ENCODE data around the gene ENTPD8.

ENTPD8 gene

DNA sequence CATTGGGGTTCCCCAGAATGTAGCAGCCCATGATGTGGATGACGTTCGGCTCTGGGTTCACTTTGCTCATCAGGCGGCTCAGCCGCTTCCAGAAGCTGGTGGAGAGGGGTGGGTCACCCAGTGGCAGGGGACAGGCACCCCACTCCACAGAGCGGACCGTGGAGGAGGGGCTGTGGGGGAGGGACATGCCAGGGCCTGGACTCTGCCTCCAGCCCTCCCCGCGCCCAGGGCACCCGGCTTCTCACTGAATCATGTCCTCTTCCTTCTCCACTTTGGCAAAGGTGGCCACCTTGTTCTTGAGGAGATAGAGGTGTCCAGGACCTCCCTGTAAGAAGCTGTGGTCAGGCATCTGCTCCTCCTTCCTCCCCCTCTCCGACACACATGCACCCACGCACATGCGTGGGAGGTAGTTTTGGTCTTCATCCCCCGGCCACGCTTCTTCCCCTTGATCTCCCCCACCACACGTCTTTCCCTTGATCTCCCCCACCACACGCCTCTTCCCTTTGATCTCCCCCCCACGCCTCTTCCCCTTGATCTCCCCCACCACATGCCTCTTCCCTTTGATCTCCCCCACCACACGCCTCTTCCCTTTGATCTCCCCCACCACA lies 8.9 kb upstream of the ENTPD8 start:
- TF ChIP-seq, protein P1, sequence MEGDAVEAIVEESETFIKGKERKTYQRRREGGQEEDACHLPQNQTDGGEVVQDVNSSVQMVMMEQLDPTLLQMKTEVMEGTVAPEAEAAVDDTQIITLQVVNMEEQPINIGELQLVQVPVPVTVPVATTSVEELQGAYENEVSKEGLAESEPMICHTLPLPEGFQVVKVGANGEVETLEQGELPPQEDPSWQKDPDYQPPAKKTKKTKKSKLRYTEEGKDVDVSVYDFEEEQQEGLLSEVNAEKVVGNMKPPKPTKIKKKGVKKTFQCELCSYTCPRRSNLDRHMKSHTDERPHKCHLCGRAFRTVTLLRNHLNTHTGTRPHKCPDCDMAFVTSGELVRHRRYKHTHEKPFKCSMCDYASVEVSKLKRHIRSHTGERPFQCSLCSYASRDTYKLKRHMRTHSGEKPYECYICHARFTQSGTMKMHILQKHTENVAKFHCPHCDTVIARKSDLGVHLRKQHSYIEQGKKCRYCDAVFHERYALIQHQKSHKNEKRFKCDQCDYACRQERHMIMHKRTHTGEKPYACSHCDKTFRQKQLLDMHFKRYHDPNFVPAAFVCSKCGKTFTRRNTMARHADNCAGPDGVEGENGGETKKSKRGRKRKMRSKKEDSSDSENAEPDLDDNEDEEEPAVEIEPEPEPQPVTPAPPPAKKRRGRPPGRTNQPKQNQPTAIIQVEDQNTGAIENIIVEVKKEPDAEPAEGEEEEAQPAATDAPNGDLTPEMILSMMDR (conservative IDR thresholded peaks at IDR 0.05; ENCODE audit: low read depth, low read length), result no peak
- no peak for DNase-seq (ENCODE audit: low read depth)
- no peak overlapping the region for H3K4me3 ChIP-seq (ENCODE audit: low read length)

GRCh38 chr9:137449081-137449844 lies 8.1 kb upstream of the ENTPD8 start:
- no peak overlapping the region for H3K4me3 ChIP-seq (ENCODE audit: low read length)
- no peak for DNase-seq (ENCODE audit: low read depth)
- TF ChIP-seq, protein P1 (conservative IDR thresholded peaks at IDR 0.05; ENCODE audit: low read depth, low read length), result no peak

DNA sequence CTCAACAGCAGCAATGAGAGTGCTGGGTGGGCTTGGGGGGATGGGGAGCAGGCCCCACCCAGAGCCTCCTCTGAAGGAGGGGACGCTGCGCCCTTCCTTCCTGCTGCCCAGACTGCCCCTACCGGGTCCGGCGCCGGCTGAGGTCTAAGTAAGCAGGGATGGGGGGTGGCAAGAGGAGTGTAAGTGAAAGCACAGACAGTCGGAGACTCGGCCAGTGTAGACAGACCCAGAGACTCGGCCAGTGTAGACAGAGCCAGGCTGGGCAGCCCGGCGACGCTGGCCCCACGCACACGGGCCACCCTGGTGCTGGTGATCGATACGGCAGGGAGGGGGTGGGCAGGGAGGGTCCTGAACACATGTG lies 7.4 kb upstream of the ENTPD8 start:
- TF ChIP-seq, protein P1 (conservative IDR thresholded peaks at IDR 0.05; ENCODE audit: low read depth, low read length), result no peak
- H3K4me3 ChIP-seq (ENCODE audit: low read length), result no peak overlapping the region
- no peak for DNase-seq (ENCODE audit: low read depth)

- no peak overlapping the region for H3K4me3 ChIP-seq (ENCODE audit: low read length)
- no peak for DNase-seq (ENCODE audit: low read depth)
- TF ChIP-seq, protein P1 (conservative IDR thresholded peaks at IDR 0.05; ENCODE audit: low read depth, low read length), result no peak
Measured at GRCh38 chr9:137447722-137448601, 6.8 kb upstream of the ENTPD8 start.

DNA sequence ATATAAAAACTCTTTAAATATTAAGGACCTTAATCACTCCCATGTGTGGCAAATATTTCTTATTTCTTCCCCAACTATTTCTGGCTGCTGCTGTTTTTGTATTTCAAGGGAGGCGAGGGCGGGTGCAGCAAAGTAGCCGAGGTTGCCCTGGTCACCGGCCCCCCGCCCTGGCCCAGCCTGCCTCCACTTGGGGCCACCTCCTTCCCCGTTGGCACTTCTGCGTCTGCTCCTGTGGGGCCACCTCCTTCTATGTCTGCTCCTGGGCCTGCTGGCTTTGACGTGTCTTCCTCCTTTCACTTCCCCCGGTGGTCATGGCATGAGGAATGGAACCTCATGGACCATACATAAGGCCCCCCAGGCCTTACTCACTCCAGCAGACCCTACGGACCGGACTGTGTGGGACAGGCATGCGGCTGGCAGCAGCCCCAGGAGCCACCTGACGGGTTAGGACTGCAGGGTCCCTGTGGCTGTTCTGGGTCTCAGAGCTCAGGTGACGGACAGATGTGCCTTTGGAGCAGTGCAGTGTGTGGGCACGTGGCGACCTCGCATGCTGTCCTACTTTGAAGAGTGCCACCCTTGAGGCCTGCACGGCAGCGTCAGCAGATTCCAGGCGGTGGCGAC lies 5.8 kb upstream of the ENTPD8 start:
- TF ChIP-seq, protein P1 (conservative IDR thresholded peaks at IDR 0.05; ENCODE audit: low read depth, low read length), result no peak
- no peak overlapping the region for H3K4me3 ChIP-seq (ENCODE audit: low read length)

GRCh38 chr9:137445930-137446431 lies 4.8 kb upstream of the ENTPD8 start:
- TF ChIP-seq, protein P1 (conservative IDR thresholded peaks at IDR 0.05; ENCODE audit: low read depth, low read length), result no peak
- H3K4me3 ChIP-seq (ENCODE audit: low read length), result no peak overlapping the region
- DNase-seq (ENCODE audit: low read depth), result no peak

More for the DNA sequence above, 5.8 kb upstream of the ENTPD8 start:
- DNase-seq (ENCODE audit: low read depth), result no peak
